NCI-H1436 treated with DMSO at 0.1 percent for 48 hours (cell line): Measurements from ENCODE around the gene CCDC3.

Experiments
- DNase-seq: peaks from one replicate; lab custom pipeline; 2025; lab: John Stamatoyannopoulos, UW

Gene CCDC3

DNA sequence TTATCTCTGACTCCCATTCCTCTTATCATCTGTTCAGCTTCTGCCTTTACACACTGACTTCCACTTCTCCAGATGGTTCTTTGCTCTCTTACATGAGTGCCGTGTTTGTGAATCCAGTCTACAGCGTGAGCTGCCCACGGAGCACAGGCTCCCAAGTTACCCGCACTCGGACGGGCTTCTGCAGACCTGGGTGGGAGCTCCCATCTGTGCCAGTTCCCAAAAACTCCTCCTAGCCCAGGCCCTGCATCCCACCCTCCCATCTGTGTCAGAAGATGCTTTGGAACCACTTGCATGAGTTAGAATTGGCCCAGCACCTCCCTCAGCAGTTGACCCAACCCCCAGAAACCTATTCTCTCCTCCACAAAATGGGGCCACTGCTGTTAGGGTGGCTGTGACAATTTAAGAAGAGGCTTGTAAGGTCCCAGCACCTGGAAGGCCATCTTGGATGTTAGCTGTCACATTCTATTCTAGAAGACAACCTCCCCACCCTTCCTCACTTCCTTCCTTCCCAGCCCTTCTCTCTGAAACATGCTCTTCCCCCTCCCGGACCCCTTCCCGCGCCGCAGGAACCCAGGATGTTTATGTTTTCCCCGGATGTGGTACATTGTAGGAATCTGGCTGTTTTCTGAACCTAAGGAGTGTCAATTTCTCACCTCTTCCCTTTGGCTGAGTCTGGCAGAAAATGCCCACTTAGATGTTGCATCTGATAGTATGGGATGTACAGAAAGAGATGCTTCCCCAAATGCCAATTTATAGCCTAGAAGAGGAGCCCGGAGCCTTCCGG is 79.2 kb downstream of the CCDC3 start:
- DNase-seq: no peak

DNA sequence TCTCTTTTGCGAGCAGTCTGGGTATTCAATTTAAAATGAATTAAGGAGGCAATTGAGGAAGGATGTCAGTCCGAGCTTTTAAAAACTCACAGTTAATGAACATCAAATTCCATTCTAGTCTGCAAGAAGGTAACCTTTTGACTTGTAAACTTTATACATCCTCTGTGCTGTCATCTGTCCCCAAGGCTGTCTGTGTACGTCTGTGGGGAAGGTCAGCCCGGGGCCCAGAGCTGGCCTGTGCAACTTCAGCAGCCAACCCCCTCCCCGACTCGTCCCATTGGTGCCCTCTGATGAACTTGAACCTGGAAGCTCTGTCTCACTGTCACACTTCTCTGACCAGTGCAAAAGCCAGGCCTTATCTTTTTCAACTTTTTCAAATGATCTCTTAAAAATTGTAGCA is 80.3 kb downstream of the CCDC3 start:
- DNase-seq: no peak

DNA sequence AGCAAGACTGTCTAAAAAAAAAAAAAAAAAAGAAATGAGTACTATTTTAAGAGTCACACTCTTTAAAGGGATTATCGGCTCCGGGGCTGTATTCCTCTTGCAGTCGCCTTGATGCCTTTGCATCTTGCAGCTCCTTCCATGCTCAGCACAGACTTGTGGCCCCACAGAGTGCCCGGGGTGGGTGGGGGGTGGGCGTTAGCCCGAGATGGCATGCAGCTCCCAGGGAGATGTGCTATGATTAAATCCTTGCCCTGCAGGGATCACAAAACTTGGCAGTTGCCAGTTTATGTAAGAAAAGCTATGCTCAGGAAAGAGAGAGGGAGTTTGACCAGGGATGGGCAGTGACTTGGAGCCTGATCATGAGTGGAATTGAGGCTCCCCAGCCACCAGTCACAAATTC is 81.9 kb downstream of the CCDC3 start:
- DNase-seq: no peak

DNA sequence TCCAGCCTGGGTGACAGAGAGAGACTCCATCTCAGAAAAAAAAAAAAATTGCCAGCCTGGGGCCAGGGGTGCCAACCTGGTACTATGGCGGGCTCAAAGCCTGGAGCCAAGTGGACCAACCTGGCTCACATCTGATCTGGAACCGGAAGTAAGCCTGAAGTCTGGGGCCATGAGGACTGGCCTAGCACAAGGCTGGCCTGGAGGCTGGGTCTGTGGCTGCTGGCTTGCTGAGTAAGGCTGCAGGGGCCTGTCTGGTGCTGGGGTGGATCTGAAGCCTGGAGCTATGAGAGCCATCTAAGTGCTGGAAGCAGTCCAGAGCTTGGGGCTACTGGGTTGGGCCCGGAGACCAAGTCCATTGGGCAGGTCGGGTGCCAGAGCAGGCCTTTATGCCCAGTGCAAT is 84.9 kb downstream of the CCDC3 start:
- no peak for DNase-seq

- DNase-seq: no peak
Observed at GRCh38 chr10:12915637-12916168, 85.8 kb downstream of the CCDC3 start.

DNA sequence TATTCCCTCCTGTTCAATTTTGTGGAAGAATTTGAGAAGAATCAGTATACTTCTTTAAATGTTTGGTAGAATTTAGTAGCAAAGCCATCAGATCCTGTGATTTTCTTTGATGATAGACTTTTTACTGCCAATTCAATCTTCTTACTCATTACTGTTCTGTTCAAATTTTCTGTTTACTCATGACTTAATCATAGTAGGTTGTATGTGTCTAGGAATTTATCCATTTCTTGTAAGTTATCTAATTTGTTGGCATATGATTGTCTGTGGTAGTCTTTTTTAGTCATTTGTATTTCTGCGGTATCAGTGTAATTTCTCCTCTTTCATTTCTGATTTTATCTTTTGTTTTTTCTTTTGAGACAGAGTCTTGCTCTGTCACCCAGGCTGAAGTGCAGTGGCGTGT is 87.4 kb downstream of the CCDC3 start:
- DNase-seq: no peak

DNA sequence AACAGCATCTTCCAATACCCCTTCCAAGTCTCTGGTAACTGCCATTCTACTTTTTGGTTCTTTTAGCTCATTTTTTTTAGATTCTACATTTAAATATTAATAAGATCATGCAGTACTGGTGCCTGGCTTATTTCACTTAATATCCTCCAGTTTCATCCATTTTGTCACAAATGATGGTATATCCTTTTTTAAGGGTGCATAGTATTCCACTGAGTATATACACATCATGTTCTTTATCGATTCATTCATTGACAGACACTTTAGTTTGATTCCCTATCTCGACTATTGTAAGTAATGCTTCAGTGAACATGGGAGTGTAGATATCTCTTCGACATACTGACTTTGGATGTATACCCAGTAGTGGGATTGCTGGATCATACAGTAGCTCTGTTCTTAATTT is 89.7 kb downstream of the CCDC3 start:
- DNase-seq: no peak

- no peak for DNase-seq
Observed at GRCh38 chr10:12910835-12911234, 90.7 kb downstream of the CCDC3 start.

DNA sequence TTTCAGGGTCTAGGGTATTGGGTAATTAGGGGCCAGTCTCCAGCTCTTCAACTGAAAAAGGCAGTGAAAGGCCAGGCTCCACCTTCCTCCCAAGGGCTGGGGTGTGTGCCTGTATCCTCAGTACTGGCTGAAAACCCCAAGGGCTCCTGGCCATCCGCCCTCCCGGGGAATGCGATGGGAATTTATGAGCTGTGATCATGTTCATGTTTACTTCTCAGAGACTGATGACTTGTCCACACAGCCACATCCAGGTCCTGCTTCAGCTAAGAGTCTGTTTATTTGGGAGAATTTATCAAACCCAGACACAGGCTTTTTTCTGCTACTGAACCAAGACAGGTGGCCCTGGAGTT is 91.7 kb downstream of the CCDC3 start:
- no peak for DNase-seq

- no peak for DNase-seq
Observed at GRCh38 chr10:12909182-12909835, 92.2 kb downstream of the CCDC3 start.

- DNase-seq: no peak
Observed at GRCh38 chr10:12908773-12909172, 92.7 kb downstream of the CCDC3 start.

DNA sequence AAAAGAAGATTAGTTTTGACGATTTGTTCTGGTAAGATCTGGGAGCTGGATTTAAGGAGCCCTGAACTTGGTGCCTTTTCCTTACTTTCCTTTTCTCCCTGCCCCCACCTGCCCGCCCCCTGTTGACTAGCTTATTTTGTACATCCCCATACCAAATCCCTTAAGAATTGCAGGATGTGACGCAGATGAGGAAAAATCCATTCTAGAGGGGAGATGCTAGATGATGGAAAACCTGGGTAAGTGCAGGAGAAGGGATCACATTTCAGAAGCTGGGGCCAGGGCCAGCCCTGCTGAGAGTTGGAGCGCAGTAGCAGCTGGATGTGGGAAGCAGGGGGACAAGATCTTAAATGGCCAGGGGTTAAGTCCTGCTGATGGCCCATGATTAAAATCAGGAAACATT is 93.9 kb downstream of the CCDC3 start:
- no peak for DNase-seq

- no peak for DNase-seq
Observed at GRCh38 chr10:12906051-12906541, 95.4 kb downstream of the CCDC3 start.

- DNase-seq: no peak
Observed at GRCh38 chr10:12905067-12905466, 96.4 kb downstream of the CCDC3 start.

DNA sequence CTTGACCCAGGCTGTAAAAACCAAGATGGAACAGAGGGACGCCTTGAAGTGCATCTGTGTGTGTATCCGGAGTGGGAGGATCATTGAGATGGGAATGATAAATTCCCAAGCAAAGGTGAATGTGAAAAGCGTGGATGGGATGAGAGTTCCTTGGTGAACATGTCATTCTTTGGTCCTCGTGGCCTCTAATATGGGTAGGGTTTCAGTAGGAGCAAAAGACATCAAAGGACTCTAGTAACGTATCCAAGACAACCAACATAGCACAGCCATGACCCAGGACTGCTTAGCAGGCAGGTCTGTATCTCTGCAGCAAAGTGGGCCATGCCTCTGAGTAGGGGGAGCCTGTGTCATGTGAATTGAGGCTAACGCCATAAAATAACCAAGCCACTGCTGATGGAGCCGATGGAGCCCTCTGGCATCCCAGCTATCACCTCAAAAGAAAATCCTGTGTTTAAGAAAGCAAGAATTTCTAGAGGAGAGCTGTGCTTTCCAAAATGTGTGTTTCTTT is 98.6 kb downstream of the CCDC3 start:
- DNase-seq: no peak

DNA sequence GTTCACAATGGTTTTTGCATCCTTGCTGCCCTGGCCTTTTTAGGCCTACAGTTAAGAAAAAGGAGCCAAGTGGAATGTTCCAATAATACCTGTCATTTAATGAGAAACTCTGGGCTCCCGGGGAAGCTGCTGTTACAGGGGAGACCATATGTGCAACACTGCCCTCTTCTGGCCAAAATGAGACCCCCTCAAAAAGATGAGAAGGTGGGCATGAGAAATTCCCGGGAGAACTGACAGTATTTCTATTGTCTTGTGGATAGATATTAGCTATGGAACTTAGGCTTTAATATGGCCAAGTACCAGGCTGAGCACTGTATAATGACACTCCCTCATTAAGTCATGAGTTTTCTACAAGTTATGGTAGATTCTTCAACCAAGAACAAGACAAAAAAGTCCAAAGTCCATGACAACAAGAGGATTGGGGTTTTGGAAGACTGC is 99.4 kb downstream of the CCDC3 start:
- no peak for DNase-seq

- no peak for DNase-seq
Observed at GRCh38 chr10:12899546-12899945, 102.0 kb downstream of the CCDC3 start.

DNA sequence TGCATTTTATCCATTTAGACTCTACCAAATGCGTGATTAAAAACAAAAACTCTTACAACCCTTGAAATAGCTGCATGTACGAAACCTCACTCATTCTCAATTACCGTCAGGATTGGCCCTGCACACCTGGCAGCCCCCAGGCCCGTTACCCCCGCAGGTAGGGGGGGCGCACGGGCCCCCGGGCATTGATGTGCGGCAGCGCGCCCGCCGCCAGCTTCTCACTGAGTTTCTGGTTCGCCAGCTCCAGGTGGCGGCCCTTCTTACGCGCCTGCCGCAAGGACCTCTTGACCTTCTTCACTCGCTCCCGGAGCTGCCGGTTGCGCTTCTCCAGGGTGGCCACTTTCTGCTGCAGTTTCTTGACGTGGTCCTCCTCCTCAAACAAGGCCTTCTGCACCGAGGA is 103.2 kb downstream of the CCDC3 start:
- no peak for DNase-seq

GRCh38 chr10:12897278-12897677 is 104.2 kb downstream of the CCDC3 start:
- no peak for DNase-seq

DNA sequence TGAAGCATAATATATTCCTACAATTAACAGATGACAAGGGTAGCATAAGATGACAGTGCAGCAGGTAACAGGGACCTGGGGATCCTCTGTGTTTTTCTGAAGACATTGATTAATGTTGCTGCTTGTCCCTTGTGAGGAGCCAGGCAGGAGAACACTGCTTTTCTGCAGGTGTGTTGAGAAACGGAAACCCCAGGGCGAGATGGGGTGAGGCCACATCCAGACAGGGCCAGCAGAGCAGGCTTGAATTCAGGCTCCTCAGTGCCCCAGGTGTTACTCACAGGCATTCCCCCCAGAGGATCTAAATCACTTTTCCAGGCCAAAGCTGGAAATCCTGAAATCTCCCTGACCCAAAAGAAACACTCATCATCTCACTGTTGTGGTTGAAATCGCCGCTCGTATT is 105.3 kb downstream of the CCDC3 start:
- DNase-seq: no peak

DNA sequence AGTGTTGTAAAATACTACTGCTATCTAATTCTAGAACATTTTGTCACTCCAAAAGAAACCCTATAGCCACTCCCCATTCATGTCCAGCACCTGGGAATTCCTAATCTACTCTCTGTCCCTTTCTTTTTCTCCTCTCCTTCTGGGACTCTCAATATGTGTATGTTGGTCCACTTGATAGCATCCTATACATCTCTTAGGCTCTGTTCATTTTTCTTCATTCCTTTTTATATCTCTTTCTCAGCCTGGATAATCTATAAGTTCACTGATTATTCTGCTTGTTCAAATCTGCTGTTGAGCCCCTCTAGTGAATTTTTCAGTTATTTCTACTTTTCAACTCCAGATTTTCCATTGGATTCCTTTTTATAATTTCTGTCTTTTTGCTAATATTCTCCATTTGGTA is 108.6 kb downstream of the CCDC3 start:
- DNase-seq: no peak

GRCh38 chr10:12890958-12891357 is 110.6 kb downstream of the CCDC3 start:
- DNase-seq: no peak

DNA sequence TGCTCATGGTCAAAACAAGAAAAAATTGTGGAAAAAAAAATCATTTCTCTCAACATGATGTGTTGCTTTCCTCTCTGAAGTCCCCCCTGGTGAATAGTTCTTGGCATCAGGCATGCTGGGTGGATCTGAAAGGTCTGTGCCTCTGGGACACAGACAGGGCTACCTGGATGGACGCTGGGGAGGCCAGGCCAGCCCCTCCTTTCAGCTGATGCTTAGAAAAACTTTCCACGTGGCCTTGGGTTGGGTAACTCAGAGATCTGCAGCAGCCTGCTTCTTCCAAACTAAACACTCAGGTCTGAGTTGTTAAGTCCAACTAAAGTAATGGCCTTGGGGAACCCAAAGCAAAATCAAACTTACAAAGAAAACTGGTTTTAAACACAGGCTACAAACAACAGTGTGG is 113.0 kb downstream of the CCDC3 start:
- no peak for DNase-seq
